CD14-positive monocyte (primary cell): ENCODE data around the gene ZP4. TPM values are rescaled to one million over a fixed set of nuclear protein-coding genes. Genes with fewer than 3 reads are reported as not detected.
"Not testable (repeated sequence)": the region's sequence is repeated elsewhere in the genome, so short reads cannot be mapped to it uniquely, and the experiment has no call there.

Experiments used
- DNase-seq, 3 donors: peaks; one replicate each; pipeline ENCODE4 v3.0.0-alpha.2; 2011 to 2022
- H2AFZ ChIP-seq: 2 replicates; pipeline ENCODE4 v1.6.0; 2012; ENCODE audit warnings: mild to moderate bottlenecking, low read depth, low read length, inconsistent platforms; ENCODE audit not compliant: insufficient read depth, poor library complexity, severe bottlenecking
- H3K27ac ChIP-seq, 2 donors: 1 replicate in 1 of 2; 2 replicates in 1 of 2; pipeline ENCODE4 v1.5.1; 2012 to 2013; ENCODE audit warnings: low read length in 2 of 2, control low read depth in 1 of 2, inconsistent platforms in 1 of 2, low read depth in 1 of 2, mild to moderate bottlenecking in 1 of 2
- H3K27me3 ChIP-seq, 2 donors: one replicate each; pipeline versions ENCODE4 v1.6.0 to v1.6.1; 2011 to 2013; ENCODE audit warnings: low read length in 2 of 2; ENCODE audit not compliant: control insufficient read depth in 2 of 2, insufficient read depth in 2 of 2
- H3K36me3 ChIP-seq, 2 donors: replicated peaks in 1 of 2; 1 replicate in 1 of 2; 2 replicates in 1 of 2; pipeline versions ENCODE4 v1.5.1 to v1.6.1; 2012 to 2013; ENCODE audit warnings: low read length in 2 of 2, control low read depth in 1 of 2, inconsistent platforms in 1 of 2, mild to moderate bottlenecking in 1 of 2; ENCODE audit not compliant: insufficient read depth in 2 of 2, control insufficient read depth in 1 of 2
- H3K4me1 ChIP-seq, 2 donors: 1 replicate in 1 of 2; 2 replicates in 1 of 2; pipeline versions ENCODE4 v1.5.1 to v1.6.1; 2012 to 2013; ENCODE audit warnings: low read length in 2 of 2, control low read depth in 1 of 2, inconsistent platforms in 1 of 2, mild to moderate bottlenecking in 1 of 2, moderate library complexity in 1 of 2; ENCODE audit not compliant: insufficient read depth in 2 of 2, control insufficient read depth in 1 of 2
- H3K4me2 ChIP-seq: replicated peaks from 2 replicates; pipeline ENCODE3; 2012; ENCODE audit warnings: low read length, moderate library complexity, mild to moderate bottlenecking; ENCODE audit not compliant: poor library complexity, severe bottlenecking; ENCODE audit errors: extremely low read depth
- H3K4me3 ChIP-seq, 3 experiments: fragments of 200-600 bp in 1 of 3; sonication (generic) in 1 of 3; replicated peaks in 1 of 3; 1 replicate in 2 of 3; 2 replicates in 1 of 3; pipeline ENCODE4 v1.5.1; 2011 to 2013; ENCODE audit warnings: low read length in 3 of 3, mild to moderate bottlenecking in 3 of 3, control low read depth in 2 of 3, low read depth in 2 of 3, inconsistent platforms in 1 of 3, moderate library complexity in 1 of 3
- H3K79me2 ChIP-seq: 2 replicates; pipeline ENCODE4 v1.6.0; 2012; ENCODE audit warnings: mild to moderate bottlenecking, control low read depth, inconsistent platforms, low read length, moderate library complexity; ENCODE audit not compliant: insufficient read depth
- H3K9ac ChIP-seq: 2 replicates; pipeline ENCODE4 v1.6.0; 2017; ENCODE audit warnings: low read length, mild to moderate bottlenecking; ENCODE audit not compliant: insufficient read depth, poor library complexity, severe bottlenecking
- H3K9me3 ChIP-seq, 2 donors: replicated peaks in 1 of 2; 1 replicate in 1 of 2; 2 replicates in 1 of 2; pipeline versions ENCODE4 v1.5.1 to v1.6.1; 2012 to 2013; ENCODE audit warnings: low read length in 2 of 2, control low read depth in 1 of 2; ENCODE audit not compliant: control insufficient read depth in 1 of 2, insufficient read depth in 1 of 2
- H4K20me1 ChIP-seq: 2 replicates; pipeline ENCODE4 v1.6.0; 2012; ENCODE audit warnings: mild to moderate bottlenecking, low read length, control low read depth, moderate library complexity; ENCODE audit not compliant: insufficient read depth
- H3K27ac Mint-ChIP-seq, 7 donors: one replicate each; pipeline ENCODE4 v1.8.0; 2020; ENCODE audit warnings: mild to moderate bottlenecking in 7 of 7, mixed read lengths in 7 of 7, moderate library complexity in 6 of 7, inconsistent platforms in 2 of 7
- H3K27me3 Mint-ChIP-seq, 3 donors: one replicate each; pipeline ENCODE4 v1.8.0; 2021 to 2022; ENCODE audit warnings: low read depth in 3 of 3, mild to moderate bottlenecking in 3 of 3, mixed read lengths in 3 of 3, moderate library complexity in 3 of 3, inconsistent platforms in 1 of 3
- H3K36me3 Mint-ChIP-seq, 2 donors: one replicate each; pipeline ENCODE4 v1.8.0; 2020; ENCODE audit warnings: mixed read lengths in 2 of 2, inconsistent platforms in 1 of 2, mild to moderate bottlenecking in 1 of 2
- H3K4me1 Mint-ChIP-seq: one replicate; pipeline ENCODE4 v1.8.0; 2020; ENCODE audit warnings: mild to moderate bottlenecking, mixed read lengths
- H3K4me3 Mint-ChIP-seq, 2 donors: one replicate each; pipeline ENCODE4 v1.8.0; 2020; ENCODE audit warnings: mild to moderate bottlenecking in 2 of 2, mixed read lengths in 2 of 2, moderate library complexity in 1 of 2
- H3K9me3 Mint-ChIP-seq, 7 donors: one replicate each; pipeline ENCODE4 v1.8.0; 2020 to 2022; ENCODE audit warnings: mixed read lengths in 7 of 7, mild to moderate bottlenecking in 6 of 7, moderate library complexity in 6 of 7, inconsistent platforms in 2 of 7
- CTCF ChIP-seq: fragments of 200-600 bp; IDR thresholded peaks from one replicate; pipeline ENCODE4 v1.8.0; 2022; ENCODE audit warnings: antibody characterized with exemption, mild to moderate bottlenecking
- WGBS: methylation state at CpG from one replicate; pipeline ENCODE4 v1.1.5; 2013; ENCODE audit warnings: missing lambda C conversion rate; ENCODE audit not compliant: insufficient coverage; 5-methylcytosine and 5-hydroxymethylcytosine counted together
- intact Hi-C, 2 donors: fragments of 100-400 bp; cut with micrococcal nuclease; formaldehyde crosslinking; loops; one replicate each; pipeline versions ENCODE4 v1.15.0 to v1.15.1; 2023
- polyA plus RNA-seq, 3 donors: library from polyadenylated mRNA; depleted of rRNA in 1 of 3; unstranded in 2 of 3; stranded (reverse) in 1 of 3; fragments of 300-500 nt in 2 of 3; fragments of >200 nt in 1 of 3; fragmentation: Illumina TruSeq in 2 of 3; gene quantifications; 1 replicate in 2 of 3; 2 replicates in 1 of 3; pipeline ENCODE4 v1.2.3, GENCODE V29; 2012 to 2021

The ZP4 gene
- polyA plus RNA-seq, 3 donors = not detected

GRCh38 chr1:237851210-237851845, 39.4 kb downstream of the ZP4 start:
- no peaks in the 10 kb centered on the region for H3K4me1 Mint-ChIP-seq
- peak; percentile 44 for TF ChIP-seq CTCF
- Histone ChIP-seq H3K79me2 (no peaks in the 10 kb centered on the region), H3K4me3 (no peak overlapping the region), H3K36me3 (no peaks in the 10 kb centered on the region), H3K27ac (no peak overlapping the region), H3K4me1 (no peaks in the 10 kb centered on the region), H4K20me1 (no peaks in the 10 kb centered on the region), H3K9ac (no peak overlapping the region), H3K9me3 (no peaks in the 10 kb centered on the region), H3K4me2 (no peak overlapping the region), H2AFZ (no peak overlapping the region), H3K27me3 (no peaks in the 10 kb centered on the region)
- H3K4me3 Mint-ChIP-seq = no peak overlapping the region
- H3K27me3 Mint-ChIP-seq = peaks cover 2 to 4% (median 3%) of the 10 kb centered on the region in 3 donors
- H3K27ac Mint-ChIP-seq = no peak overlapping the region
- peaks cover 0 to 3% (median 0%) of the 10 kb centered on the region in 7 donors for H3K9me3 Mint-ChIP-seq
- H3K36me3 Mint-ChIP-seq = no peaks in the 10 kb centered on the region
- intact Hi-C loops = no loop called here
- peak in 2 of 3 donors; percentile 16 to 27 for DNase-seq
- 60% methylated on average over 3 of the region's 6 CpGs for WGBS

- H3K36me3 ChIP-seq, H4K20me1 ChIP-seq, H3K27ac ChIP-seq, H3K27me3 ChIP-seq, H3K4me3 ChIP-seq, H3K9ac ChIP-seq, H3K27me3 Mint-ChIP-seq, H3K79me2 ChIP-seq, H3K4me2 ChIP-seq, H3K36me3 Mint-ChIP-seq, DNase-seq, intact Hi-C loops, H3K4me3 Mint-ChIP-seq, H3K4me1 ChIP-seq, H3K27ac Mint-ChIP-seq, H3K4me1 Mint-ChIP-seq, H2AFZ ChIP-seq: not testable (repeated sequence)
- peaks cover 3 to 14% (median 12%) of the 10 kb centered on the region in 7 donors for H3K9me3 Mint-ChIP-seq
- WGBS = no CpG with 5 or more reads among the region's 3 CpGs
- H3K9me3 ChIP-seq = peaks cover 0 to 11% of the 10 kb centered on the region in 2 donors
Measured at GRCh38 chr1:237843516-237843915, 47.2 kb downstream of the ZP4 start.
